ENCODE measurements around the gene CHIC2.

The CHIC2 gene

GRCh38 chr4:54065282-54066087 lies 1.1 kb upstream of the CHIC2 start:
- no peak for TF ChIP-seq CTCF (conservative IDR thresholded peaks at IDR 0.05; ENCODE audit: low read depth, low read length)
- DNase-seq (ENCODE audit: low read depth), result no peak
- no peak overlapping the region for H3K4me3 ChIP-seq (ENCODE audit: low read depth, low read length)

- DNase-seq (ENCODE audit: low read depth), result no peak
- peak overlapping the region; percentile 80 for H3K4me3 ChIP-seq (ENCODE audit: low read depth, low read length)
- no peak for TF ChIP-seq CTCF (conservative IDR thresholded peaks at IDR 0.05; ENCODE audit: low read depth, low read length)
These were observed 578 bp downstream of the CHIC2 start for GRCh38 chr4:54063737-54064316.

- no peak for TF ChIP-seq CTCF (conservative IDR thresholded peaks at IDR 0.05; ENCODE audit: low read depth, low read length)
- peak; percentile 70 for DNase-seq (ENCODE audit: low read depth)
- H3K4me3 ChIP-seq (ENCODE audit: low read depth, low read length), result peak overlapping the region; percentile 80
These were observed 1.2 kb downstream of the CHIC2 start for GRCh38 chr4:54063229-54063628.

GRCh38 chr4:54062392-54062791 lies 2.0 kb downstream of the CHIC2 start:
- no peak for TF ChIP-seq CTCF (conservative IDR thresholded peaks at IDR 0.05; ENCODE audit: low read depth, low read length)
- DNase-seq (ENCODE audit: low read depth), result no peak
- H3K4me3 ChIP-seq (ENCODE audit: low read depth, low read length), result peak overlapping the region; percentile 80

- no peak for DNase-seq (ENCODE audit: low read depth)
- H3K4me3 ChIP-seq (ENCODE audit: low read depth, low read length), result peak overlapping the region; percentile 80
- TF ChIP-seq CTCF (conservative IDR thresholded peaks at IDR 0.05; ENCODE audit: low read depth, low read length), result no peak
These were observed 2.5 kb downstream of the CHIC2 start for GRCh38 chr4:54061873-54062272.

GRCh38 chr4:54061067-54061466 lies 3.3 kb downstream of the CHIC2 start:
- TF ChIP-seq CTCF (conservative IDR thresholded peaks at IDR 0.05; ENCODE audit: low read depth, low read length), result no peak
- H3K4me3 ChIP-seq (ENCODE audit: low read depth, low read length), result peak overlapping the region; percentile 3
- no peak for DNase-seq (ENCODE audit: low read depth)

GRCh38 chr4:54060116-54060515 lies 4.3 kb downstream of the CHIC2 start:
- DNase-seq (ENCODE audit: low read depth), result no peak
- TF ChIP-seq CTCF (conservative IDR thresholded peaks at IDR 0.05; ENCODE audit: low read depth, low read length), result no peak
- no peak overlapping the region for H3K4me3 ChIP-seq (ENCODE audit: low read depth, low read length)

All from choroid plexus epithelial cell (primary cell).